GM23338 (cell line): ENCODE data around the gene COL24A1. TPM values are rescaled to one million over a fixed set of nuclear protein-coding genes. Genes with fewer than 3 reads are reported as not detected.

ENCODE experiments used
- ATAC-seq: fragments of 200-7000 bp; cut with Tn5 transposase; 3 replicates; pipeline ENCODE4 v1.9.1; 2020
- DNase-seq: peaks from one replicate; pipeline ENCODE4 v3.0.0-alpha.2; 2015; ENCODE audit warnings: low spot score
- H2AFZ ChIP-seq: fragments of 200-600 bp; sonication (generic); 2 replicates; pipeline ENCODE4 v1.8.0; 2016; ENCODE audit warnings: antibody characterized with exemption, mild to moderate bottlenecking, moderate library complexity
- H3F3A ChIP-seq: fragments of 200-600 bp; sonication (generic); replicated peaks from 2 replicates; pipeline ENCODE4 v1.8.0; 2017; ENCODE audit warnings: antibody characterized with exemption, mixed run types, low read depth
- H3K27ac ChIP-seq: fragments of 200-600 bp; sonication (generic); 2 replicates; pipeline ENCODE4 v1.6.1; 2016; ENCODE audit warnings: low read depth
- H3K27me3 ChIP-seq: fragments of 200-600 bp; sonication (generic); 2 replicates; pipeline ENCODE4 v1.8.0; 2016; ENCODE audit warnings: mild to moderate bottlenecking, mixed run types, moderate library complexity; ENCODE audit not compliant: insufficient read depth
- H3K36me3 ChIP-seq: fragments of 200-600 bp; sonication (generic); 2 replicates; pipeline ENCODE4 v1.8.0; 2016; ENCODE audit warnings: mild to moderate bottlenecking; ENCODE audit not compliant: insufficient read depth
- H3K4me1 ChIP-seq: fragments of 200-600 bp; sonication (generic); 2 replicates; pipeline ENCODE4 v1.8.0; 2016; ENCODE audit warnings: mild to moderate bottlenecking, moderate library complexity; ENCODE audit not compliant: insufficient read depth
- H3K4me2 ChIP-seq: fragments of 200-600 bp; sonication (generic); 2 replicates; pipeline ENCODE4 v1.7.1; 2017; ENCODE audit warnings: mixed run types
- H3K4me3 ChIP-seq: fragments of 200-600 bp; sonication (generic); 2 replicates; pipeline ENCODE4 v1.6.1; 2016; ENCODE audit warnings: mixed run types
- H3K79me2 ChIP-seq: fragments of 200-600 bp; sonication (generic); replicated peaks from 2 replicates; pipeline ENCODE4 v1.8.0; 2017; ENCODE audit warnings: mild to moderate bottlenecking; ENCODE audit not compliant: insufficient read depth
- H3K9me2 ChIP-seq: fragments of 200-600 bp; sonication (generic); 2 replicates; pipeline ENCODE4 v1.8.0; 2017; ENCODE audit not compliant: insufficient read depth
- H4K20me1 ChIP-seq: fragments of 200-600 bp; sonication (generic); replicated peaks from 2 replicates; pipeline ENCODE4 v1.8.0; 2017; ENCODE audit warnings: mild to moderate bottlenecking; ENCODE audit not compliant: insufficient read depth
- H3K27ac Mint-ChIP-seq: 2 replicates; pipeline ENCODE4 v1.8.0; 2020; ENCODE audit warnings: inconsistent platforms, mild to moderate bottlenecking, moderate library complexity, mixed read lengths
- H3K27me3 Mint-ChIP-seq: 3 replicates; pipeline ENCODE4 v1.8.0; 2022; ENCODE audit warnings: low read depth, mild to moderate bottlenecking, moderate library complexity, mixed read lengths, inconsistent platforms; ENCODE audit not compliant: insufficient read depth, poor library complexity
- H3K36me3 Mint-ChIP-seq: 3 replicates; pipeline ENCODE4 v1.8.0; 2021; ENCODE audit warnings: low read depth, mild to moderate bottlenecking, inconsistent platforms, moderate library complexity, mixed read lengths
- H3K4me1 Mint-ChIP-seq: 3 replicates; pipeline ENCODE4 v1.8.0; 2020; ENCODE audit warnings: mild to moderate bottlenecking, inconsistent platforms, mixed read lengths
- H3K4me3 Mint-ChIP-seq: 3 replicates; pipeline ENCODE4 v1.8.0; 2021; ENCODE audit warnings: moderate library complexity, mild to moderate bottlenecking, inconsistent platforms, mixed read lengths
- H3K9me3 Mint-ChIP-seq: 3 replicates; pipeline ENCODE4 v1.8.0; 2020; ENCODE audit warnings: moderate library complexity, mild to moderate bottlenecking, inconsistent platforms, mixed read lengths
- CREB1 ChIP-seq: fragments of 250-450 bp; sonication (Bioruptor Pico); IDR thresholded peaks from 2 replicates; pipeline ENCODE4 v1.5.0; 2020; ENCODE audit warnings: low read depth, mild to moderate bottlenecking, moderate library complexity
- EZH2 ChIP-seq: fragments of 200-600 bp; sonication (generic); IDR thresholded peaks from one replicate; pipeline ENCODE4 v1.8.0; 2017; ENCODE audit warnings: antibody characterized with exemption, mild to moderate bottlenecking, low read depth; ENCODE audit not compliant: unreplicated experiment
- EZH2phosphoT487 ChIP-seq: fragments of 200-600 bp; sonication (generic); IDR thresholded peaks from one replicate; pipeline ENCODE4 v1.8.1; 2018; ENCODE audit warnings: antibody characterized with exemption; ENCODE audit not compliant: unreplicated experiment
- JUNB ChIP-seq: IDR thresholded peaks from one replicate; pipeline ENCODE4 v1.6.1; 2016; ENCODE audit warnings: antibody characterized with exemption; ENCODE audit not compliant: unreplicated experiment
- NANOG ChIP-seq: IDR thresholded peaks from 2 replicates; pipeline ENCODE4 v1.6.1; 2016; ENCODE audit warnings: antibody characterized with exemption, borderline replicate concordance
- POLR2AphosphoS5 ChIP-seq: IDR thresholded peaks from 2 replicates; pipeline ENCODE4 v1.6.1; 2016; ENCODE audit warnings: antibody characterized with exemption, low read depth
- STAT1 ChIP-seq: IDR thresholded peaks from one replicate; pipeline ENCODE4 v1.6.1; 2016; ENCODE audit warnings: antibody characterized with exemption; ENCODE audit not compliant: unreplicated experiment
- ZNF114 ChIP-seq: fragments of 250-450 bp; sonication (Bioruptor Pico); IDR thresholded peaks from 2 replicates; pipeline ENCODE4 v1.5.0; 2020; ENCODE audit warnings: mild to moderate bottlenecking, moderate library complexity
- ZNF331 ChIP-seq: fragments of 250-450 bp; sonication (Bioruptor Pico); IDR thresholded peaks from 2 replicates; pipeline ENCODE4 v1.5.0; 2020; ENCODE audit warnings: low read depth, mild to moderate bottlenecking, moderate library complexity
- polyA plus RNA-seq: library from polyadenylated mRNA; unstranded; fragments of >200 nt; fragmentation: Nextera tagmentation; extraction: Ambion mirVana; gene quantifications from 2 replicates; pipeline ENCODE4 v1.2.1, GENCODE V29; 2016
- total RNA-seq: library from RNA; depleted of rRNA; stranded (reverse); fragments of >200 nt; shearing (Covaris generic); gene quantifications from 2 replicates; pipeline ENCODE4 v1.2.3, GENCODE V29; 2014
- TF ChIP-seq, protein P1 (sequence below): IDR thresholded peaks from 2 replicates; pipeline ENCODE4 v1.6.1; 2016; ENCODE audit warnings: antibody characterized with exemption
- TF ChIP-seq, protein P2 (sequence below), 2 experiments: fragments of 200-600 bp in 1 of 2; sonication (generic) in 1 of 2; conservative IDR thresholded peaks; 2 replicates each; pipeline versions ENCODE4 v1.5.1 to v1.6.1; 2016 to 2017; ENCODE audit warnings: antibody characterized with exemption in 2 of 2, low read depth in 2 of 2, mild to moderate bottlenecking in 2 of 2, moderate library complexity in 1 of 2
- TF ChIP-seq, protein P3 (sequence below): fragments of 250-450 bp; sonication (Bioruptor Pico); IDR thresholded peaks from 2 replicates; pipeline ENCODE4 v1.5.0; 2020; ENCODE audit warnings: mild to moderate bottlenecking, moderate library complexity
- TF ChIP-seq, protein P4 (sequence below): IDR thresholded peaks from one replicate; pipeline ENCODE4 v1.6.1; 2018; ENCODE audit warnings: antibody characterized with exemption; ENCODE audit not compliant: unreplicated experiment

The COL24A1 gene
- total and polyA plus RNA-seq, 2 experiments from 2014 or later, result 1.2 to 2.1 TPM

DNA sequence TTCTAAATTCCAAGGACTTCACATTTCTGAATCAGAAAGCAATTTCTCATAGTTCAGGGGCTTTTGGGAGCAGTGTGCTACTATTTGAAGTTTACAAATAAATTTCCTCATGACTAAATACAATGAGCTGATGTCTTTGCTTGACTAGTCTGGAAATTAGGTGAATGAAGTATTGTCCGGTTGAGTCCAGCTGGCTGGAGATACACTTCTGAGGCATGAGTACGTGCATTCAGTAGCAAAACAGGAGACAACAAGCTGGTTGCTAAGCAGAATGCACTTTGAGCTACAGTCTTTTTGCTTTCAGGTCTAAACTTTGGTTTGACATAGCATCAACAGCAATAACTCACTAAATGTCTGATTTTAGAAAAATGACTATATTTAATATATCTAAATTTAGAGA, 475.5 kb downstream of the COL24A1 start:
- Histone ChIP-seq H3K36me3 (no peaks in the 10 kb centered on the region; the same call in 1 of the 2 replicates), H3K4me1 (no peaks in the 10 kb centered on the region), H3K4me3 (no peak overlapping the region), H3F3A (no peaks in the 10 kb centered on the region), H2AFZ (no peak overlapping the region), H3K27me3 (no peaks in the 10 kb centered on the region), H3K9me2 (no peaks in the 10 kb centered on the region), H3K27ac (no peak overlapping the region), H4K20me1 (no peaks in the 10 kb centered on the region), H3K4me2 (no peak overlapping the region), H3K79me2 (peaks cover 30% of the 10 kb centered on the region)
- H3K9me3 Mint-ChIP-seq, result no peaks in the 10 kb centered on the region
- peaks cover 17% of the 10 kb centered on the region; the same call in 2 of the 3 replicates for H3K36me3 Mint-ChIP-seq
- TF ChIP-seq, protein P1, sequence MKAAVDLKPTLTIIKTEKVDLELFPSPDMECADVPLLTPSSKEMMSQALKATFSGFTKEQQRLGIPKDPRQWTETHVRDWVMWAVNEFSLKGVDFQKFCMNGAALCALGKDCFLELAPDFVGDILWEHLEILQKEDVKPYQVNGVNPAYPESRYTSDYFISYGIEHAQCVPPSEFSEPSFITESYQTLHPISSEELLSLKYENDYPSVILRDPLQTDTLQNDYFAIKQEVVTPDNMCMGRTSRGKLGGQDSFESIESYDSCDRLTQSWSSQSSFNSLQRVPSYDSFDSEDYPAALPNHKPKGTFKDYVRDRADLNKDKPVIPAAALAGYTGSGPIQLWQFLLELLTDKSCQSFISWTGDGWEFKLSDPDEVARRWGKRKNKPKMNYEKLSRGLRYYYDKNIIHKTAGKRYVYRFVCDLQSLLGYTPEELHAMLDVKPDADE, result no peak
- TF ChIP-seq EZH2, result no peak
- TF ChIP-seq JUNB, result no peak
- no peak for TF ChIP-seq CREB1 (CRISPR knock-in tag)
- no peak for TF ChIP-seq POLR2AphosphoS5
- TF ChIP-seq ZNF114, result no peak
- TF ChIP-seq NANOG, result no peak
- TF ChIP-seq STAT1, result no peak
- TF ChIP-seq ZNF331 (CRISPR knock-in tag), result no peak
- TF ChIP-seq, protein P2, sequence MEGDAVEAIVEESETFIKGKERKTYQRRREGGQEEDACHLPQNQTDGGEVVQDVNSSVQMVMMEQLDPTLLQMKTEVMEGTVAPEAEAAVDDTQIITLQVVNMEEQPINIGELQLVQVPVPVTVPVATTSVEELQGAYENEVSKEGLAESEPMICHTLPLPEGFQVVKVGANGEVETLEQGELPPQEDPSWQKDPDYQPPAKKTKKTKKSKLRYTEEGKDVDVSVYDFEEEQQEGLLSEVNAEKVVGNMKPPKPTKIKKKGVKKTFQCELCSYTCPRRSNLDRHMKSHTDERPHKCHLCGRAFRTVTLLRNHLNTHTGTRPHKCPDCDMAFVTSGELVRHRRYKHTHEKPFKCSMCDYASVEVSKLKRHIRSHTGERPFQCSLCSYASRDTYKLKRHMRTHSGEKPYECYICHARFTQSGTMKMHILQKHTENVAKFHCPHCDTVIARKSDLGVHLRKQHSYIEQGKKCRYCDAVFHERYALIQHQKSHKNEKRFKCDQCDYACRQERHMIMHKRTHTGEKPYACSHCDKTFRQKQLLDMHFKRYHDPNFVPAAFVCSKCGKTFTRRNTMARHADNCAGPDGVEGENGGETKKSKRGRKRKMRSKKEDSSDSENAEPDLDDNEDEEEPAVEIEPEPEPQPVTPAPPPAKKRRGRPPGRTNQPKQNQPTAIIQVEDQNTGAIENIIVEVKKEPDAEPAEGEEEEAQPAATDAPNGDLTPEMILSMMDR (conservative IDR thresholded peaks at IDR 0.05; ENCODE audit: low read depth in 2 of 2), result no peak
- TF ChIP-seq, protein P3, sequence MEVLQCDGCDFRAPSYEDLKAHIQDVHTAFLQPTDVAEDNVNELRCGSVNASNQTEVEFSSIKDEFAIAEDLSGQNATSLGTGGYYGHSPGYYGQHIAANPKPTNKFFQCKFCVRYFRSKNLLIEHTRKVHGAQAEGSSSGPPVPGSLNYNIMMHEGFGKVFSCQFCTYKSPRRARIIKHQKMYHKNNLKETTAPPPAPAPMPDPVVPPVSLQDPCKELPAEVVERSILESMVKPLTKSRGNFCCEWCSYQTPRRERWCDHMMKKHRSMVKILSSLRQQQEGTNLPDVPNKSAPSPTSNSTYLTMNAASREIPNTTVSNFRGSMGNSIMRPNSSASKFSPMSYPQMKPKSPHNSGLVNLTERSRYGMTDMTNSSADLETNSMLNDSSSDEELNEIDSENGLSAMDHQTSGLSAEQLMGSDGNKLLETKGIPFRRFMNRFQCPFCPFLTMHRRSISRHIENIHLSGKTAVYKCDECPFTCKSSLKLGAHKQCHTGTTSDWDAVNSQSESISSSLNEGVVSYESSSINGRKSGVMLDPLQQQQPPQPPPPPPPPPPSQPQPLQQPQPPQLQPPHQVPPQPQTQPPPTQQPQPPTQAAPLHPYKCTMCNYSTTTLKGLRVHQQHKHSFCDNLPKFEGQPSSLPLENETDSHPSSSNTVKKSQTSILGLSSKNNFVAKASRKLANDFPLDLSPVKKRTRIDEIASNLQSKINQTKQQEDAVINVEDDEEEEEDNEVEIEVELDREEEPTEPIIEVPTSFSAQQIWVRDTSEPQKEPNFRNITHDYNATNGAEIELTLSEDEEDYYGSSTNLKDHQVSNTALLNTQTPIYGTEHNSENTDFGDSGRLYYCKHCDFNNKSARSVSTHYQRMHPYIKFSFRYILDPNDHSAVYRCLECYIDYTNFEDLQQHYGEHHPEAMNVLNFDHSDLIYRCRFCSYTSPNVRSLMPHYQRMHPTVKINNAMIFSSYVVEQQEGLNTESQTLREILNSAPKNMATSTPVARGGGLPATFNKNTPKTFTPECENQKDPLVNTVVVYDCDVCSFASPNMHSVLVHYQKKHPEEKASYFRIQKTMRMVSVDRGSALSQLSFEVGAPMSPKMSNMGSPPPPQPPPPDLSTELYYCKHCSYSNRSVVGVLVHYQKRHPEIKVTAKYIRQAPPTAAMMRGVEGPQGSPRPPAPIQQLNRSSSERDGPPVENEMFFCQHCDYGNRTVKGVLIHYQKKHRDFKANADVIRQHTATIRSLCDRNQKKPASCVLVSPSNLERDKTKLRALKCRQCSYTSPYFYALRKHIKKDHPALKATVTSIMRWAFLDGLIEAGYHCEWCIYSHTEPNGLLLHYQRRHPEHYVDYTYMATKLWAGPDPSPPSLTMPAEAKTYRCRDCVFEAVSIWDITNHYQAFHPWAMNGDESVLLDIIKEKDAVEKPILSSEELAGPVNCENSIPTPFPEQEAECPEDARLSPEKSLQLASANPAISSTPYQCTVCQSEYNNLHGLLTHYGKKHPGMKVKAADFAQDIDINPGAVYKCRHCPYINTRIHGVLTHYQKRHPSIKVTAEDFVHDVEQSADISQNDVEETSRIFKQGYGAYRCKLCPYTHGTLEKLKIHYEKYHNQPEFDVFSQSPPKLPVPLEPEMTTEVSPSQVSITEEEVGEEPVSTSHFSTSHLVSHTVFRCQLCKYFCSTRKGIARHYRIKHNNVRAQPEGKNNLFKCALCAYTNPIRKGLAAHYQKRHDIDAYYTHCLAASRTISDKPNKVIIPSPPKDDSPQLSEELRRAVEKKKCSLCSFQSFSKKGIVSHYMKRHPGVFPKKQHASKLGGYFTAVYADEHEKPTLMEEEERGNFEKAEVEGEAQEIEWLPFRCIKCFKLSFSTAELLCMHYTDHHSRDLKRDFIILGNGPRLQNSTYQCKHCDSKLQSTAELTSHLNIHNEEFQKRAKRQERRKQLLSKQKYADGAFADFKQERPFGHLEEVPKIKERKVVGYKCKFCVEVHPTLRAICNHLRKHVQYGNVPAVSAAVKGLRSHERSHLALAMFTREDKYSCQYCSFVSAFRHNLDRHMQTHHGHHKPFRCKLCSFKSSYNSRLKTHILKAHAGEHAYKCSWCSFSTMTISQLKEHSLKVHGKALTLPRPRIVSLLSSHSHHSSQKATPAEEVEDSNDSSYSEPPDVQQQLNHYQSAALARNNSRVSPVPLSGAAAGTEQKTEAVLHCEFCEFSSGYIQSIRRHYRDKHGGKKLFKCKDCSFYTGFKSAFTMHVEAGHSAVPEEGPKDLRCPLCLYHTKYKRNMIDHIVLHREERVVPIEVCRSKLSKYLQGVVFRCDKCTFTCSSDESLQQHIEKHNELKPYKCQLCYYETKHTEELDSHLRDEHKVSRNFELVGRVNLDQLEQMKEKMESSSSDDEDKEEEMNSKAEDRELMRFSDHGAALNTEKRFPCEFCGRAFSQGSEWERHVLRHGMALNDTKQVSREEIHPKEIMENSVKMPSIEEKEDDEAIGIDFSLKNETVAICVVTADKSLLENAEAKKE (CRISPR knock-in tag), result no peak
- TF ChIP-seq EZH2phosphoT487, result no peak
- TF ChIP-seq, protein P4, sequence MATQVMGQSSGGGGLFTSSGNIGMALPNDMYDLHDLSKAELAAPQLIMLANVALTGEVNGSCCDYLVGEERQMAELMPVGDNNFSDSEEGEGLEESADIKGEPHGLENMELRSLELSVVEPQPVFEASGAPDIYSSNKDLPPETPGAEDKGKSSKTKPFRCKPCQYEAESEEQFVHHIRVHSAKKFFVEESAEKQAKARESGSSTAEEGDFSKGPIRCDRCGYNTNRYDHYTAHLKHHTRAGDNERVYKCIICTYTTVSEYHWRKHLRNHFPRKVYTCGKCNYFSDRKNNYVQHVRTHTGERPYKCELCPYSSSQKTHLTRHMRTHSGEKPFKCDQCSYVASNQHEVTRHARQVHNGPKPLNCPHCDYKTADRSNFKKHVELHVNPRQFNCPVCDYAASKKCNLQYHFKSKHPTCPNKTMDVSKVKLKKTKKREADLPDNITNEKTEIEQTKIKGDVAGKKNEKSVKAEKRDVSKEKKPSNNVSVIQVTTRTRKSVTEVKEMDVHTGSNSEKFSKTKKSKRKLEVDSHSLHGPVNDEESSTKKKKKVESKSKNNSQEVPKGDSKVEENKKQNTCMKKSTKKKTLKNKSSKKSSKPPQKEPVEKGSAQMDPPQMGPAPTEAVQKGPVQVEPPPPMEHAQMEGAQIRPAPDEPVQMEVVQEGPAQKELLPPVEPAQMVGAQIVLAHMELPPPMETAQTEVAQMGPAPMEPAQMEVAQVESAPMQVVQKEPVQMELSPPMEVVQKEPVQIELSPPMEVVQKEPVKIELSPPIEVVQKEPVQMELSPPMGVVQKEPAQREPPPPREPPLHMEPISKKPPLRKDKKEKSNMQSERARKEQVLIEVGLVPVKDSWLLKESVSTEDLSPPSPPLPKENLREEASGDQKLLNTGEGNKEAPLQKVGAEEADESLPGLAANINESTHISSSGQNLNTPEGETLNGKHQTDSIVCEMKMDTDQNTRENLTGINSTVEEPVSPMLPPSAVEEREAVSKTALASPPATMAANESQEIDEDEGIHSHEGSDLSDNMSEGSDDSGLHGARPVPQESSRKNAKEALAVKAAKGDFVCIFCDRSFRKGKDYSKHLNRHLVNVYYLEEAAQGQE, result no peak
- DNase-seq (no peak), ATAC-seq (no peak)
- no peak overlapping the region for H3K4me3 Mint-ChIP-seq
- no peaks in the 10 kb centered on the region for H3K27me3 Mint-ChIP-seq
- H3K27ac Mint-ChIP-seq, result no peak overlapping the region
- no peaks in the 10 kb centered on the region; the same call in 2 of the 3 replicates for H3K4me1 Mint-ChIP-seq
